ENCODE data around the gene PPARD.

- TF ChIP-seq TCF12 (IDR thresholded peaks at IDR 0.05; ENCODE audit: low read depth) (no peak), EP300 (IDR thresholded peaks at IDR 0.05; ENCODE audit: borderline replicate concordance) (no peak), TAF1 (IDR thresholded peaks at IDR 0.05; ENCODE audit: low read depth) (no peak), RAD21 (IDR thresholded peaks at IDR 0.05; ENCODE audit: low read depth) (no peak), TEAD4 (IDR thresholded peaks at IDR 0.05) (no peak), CEBPB (IDR thresholded peaks at IDR 0.05) (no peak), FOXM1 (IDR thresholded peaks at IDR 0.05; ENCODE audit: borderline replicate concordance, low read depth) (no peak), YY1 (IDR thresholded peaks at IDR 0.05; ENCODE audit: low read depth) (no peak), MAX (IDR thresholded peaks at IDR 0.05) (no peak), CREB1 (IDR thresholded peaks at IDR 0.05; ENCODE audit: low read depth) (no peak), EGR1 (IDR thresholded peaks at IDR 0.05) (no peak), ZBTB7A (IDR thresholded peaks at IDR 0.05; ENCODE audit: low read depth) (no peak)
These were observed 115.5 kb downstream of the PPARD start for GRCh38 chr6:35457907-35458306.
